Lung microvascular endothelial cell (primary cell): ENCODE data around the gene S100A4. TPM values are rescaled to one million over a fixed set of nuclear protein-coding genes. Genes with fewer than 3 reads are reported as not detected.
"Not testable (repeated sequence)": the region's sequence is repeated elsewhere in the genome, so short reads cannot be mapped to it uniquely, and the experiment has no call there.

Source experiments
- DNase-seq, 2 donors: peaks; one replicate each; pipeline versions ENCODE4 v3.0.0 to v3.0.0-alpha.2; 2010; ENCODE audit warnings: low read depth in 2 of 2
- total RNA-seq: library from RNA; depleted of rRNA; stranded (reverse); fragments of >200 nt; gene quantifications from 2 replicates; pipeline ENCODE4 v1.2.1, GENCODE V29; 2014

The S100A4 gene
- total RNA-seq, 1 donor from 2014 or later = 0.60 TPM

- peak; percentile 28 to 74 for DNase-seq
Measured at GRCh38 chr1:153567621-153568366, 22.2 kb upstream of the S100A4 start.

DNA sequence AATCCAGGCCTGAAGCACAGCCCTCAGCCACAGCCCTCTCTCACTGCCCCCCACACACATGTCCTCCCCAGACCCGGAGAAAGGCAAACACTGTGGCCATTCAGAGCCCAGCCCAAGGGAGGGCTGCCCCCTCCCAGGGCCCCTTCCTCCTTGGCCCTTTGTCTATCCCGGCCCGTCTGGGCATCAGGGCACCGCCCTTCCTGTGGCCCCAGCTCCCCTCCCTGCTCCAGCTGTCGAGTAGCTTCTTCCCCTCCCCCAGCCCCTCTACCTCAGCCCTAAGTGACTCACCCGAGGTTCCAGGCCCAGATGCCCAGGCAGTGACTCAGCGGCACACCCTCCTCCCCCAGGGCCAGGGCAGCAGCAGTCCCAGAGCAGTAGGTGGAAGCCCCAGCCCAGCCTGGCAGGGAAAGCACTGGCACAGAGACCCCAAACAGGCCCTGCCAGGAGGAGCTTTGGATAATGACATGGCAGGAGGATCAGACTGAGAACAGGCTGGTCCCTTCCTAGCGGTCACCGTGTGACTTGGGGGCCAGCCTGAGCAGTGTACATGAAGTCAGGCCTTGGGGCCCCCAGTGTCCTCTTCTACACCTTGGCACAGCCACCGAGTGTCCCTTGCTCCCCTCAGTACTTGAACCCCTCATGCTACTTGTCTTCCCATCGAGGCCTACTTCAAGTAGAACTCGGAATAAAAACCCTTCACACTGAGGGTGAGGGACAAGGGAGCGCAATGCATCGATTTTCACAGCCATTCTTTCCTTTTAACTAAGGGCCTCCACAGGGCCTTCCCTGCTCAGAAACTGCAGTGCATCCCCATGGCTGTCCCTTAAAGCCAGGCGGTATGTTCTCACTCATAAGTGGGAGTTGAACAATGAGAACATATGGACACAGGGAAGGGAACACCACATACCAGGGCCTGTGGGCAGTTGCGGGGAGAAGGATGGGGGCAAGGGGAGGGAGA is 21.1 kb upstream of the S100A4 start:
- peak; percentile 85 to 98 for DNase-seq

- DNase-seq = peak; percentile 64 to 90
Measured at GRCh38 chr1:153565529-153566374, 20.1 kb upstream of the S100A4 start, which contains the start of gene S100A2. TSS of gene S100A2 (minus strand) at chr1:153565844. CDS start at chr1:153563877, 1,967 bp downstream.

DNA sequence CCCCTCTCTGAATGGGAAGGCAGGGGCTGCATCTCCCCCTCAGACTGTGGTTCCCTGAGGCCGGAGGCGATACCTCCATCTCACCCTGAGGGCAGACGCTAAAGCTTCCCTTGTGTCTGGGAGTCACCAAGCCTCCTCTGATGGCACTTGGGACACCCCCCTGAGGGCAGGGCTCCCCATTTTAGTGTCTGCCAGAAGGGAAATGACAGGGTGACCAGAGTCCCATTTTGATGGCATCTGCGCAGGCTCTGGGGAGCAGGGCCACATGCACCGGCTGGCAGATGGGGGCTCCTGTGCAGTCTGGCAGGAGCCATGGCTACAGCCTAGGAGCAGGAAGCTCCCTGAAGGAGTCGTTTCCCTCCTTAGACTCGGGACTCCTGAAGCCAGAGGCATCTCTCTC is 18.4 kb upstream of the S100A4 start:
- DNase-seq = no peak

DNA sequence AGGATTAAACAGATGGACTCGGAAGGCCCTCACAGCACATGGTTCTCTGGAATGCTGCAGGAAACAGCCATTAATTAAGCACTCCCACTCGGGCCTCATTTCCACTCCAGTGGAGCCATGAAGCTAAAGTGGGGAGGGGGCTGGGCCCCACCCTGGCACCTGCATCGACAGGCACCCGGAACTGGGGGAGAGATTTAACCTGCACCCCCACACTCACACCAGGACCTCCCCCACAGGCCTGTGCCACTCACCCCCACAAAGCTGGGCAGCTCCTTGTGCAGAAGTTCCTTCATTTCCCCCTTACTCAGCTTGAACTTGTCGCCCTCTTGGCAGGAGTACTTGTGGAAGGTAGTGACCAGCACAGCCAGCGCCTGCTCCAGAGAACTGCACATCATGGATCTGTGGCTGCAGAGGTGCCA is 17.9 kb upstream of the S100A4 start:
- no peak for DNase-seq

DNA sequence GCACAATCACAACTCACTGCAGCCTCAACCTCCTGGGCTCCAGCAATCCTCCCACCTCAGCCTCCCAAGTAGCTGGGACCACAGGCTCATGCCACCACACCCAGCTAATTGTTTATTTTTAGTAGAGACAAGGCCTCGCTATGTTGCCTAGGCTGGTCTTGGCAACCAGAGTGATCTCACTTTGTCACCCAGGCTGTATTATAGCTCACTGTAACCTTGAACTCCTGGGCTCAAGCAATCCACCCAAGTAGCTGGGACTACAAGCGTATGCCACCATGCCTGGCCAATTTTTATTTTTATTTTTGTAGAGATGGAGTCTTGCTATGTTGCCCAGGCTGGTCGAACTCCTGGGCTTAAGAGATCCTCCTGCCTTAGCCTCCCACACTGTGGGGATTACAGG is 16.4 kb upstream of the S100A4 start:
- not testable (repeated sequence) for DNase-seq

GRCh38 chr1:153561466-153561985 is 15.9 kb upstream of the S100A4 start:
- DNase-seq = no peak

GRCh38 chr1:153560771-153561465 is 15.3 kb upstream of the S100A4 start:
- no peak for DNase-seq

GRCh38 chr1:153560241-153560640 is 14.6 kb upstream of the S100A4 start:
- DNase-seq = no peak

DNA sequence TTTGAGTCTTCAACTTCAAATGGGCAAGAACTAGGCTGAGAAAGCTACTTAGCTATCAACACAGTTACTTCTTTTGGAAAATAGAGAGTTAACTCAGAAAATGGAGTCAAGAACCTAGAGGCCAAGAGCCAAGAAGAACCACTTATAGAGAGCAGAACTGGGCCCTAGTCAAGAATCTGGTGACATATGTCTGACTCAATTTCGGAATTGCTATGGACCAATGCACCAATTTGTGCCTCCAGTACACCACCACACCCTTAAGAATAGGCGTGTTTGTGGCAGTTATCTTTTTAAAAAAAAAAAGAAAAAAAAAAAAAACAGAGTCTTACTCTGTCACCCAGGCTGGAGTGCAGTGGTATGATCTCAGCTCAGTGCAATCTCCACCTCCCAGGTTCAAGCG is 12.3 kb upstream of the S100A4 start:
- no peak for DNase-seq

DNA sequence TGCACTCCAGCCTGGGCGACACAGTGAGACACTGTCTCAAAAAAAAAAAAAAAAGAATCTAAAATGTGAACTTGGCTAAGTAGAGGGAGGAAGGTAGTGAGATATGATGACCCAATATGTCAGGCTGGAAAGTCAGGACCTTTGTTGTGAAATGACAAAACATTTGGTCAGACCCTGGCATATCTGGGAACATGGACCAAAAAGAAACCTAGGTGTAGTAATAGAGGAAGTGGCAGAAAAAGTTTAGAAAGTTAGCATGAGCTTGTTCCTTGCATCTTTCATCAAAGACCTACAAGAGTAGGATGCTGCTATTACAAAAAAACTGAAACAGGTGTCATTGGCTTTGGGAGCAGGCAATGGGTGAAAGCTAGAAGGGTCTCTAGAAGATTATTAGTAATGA is 10.7 kb upstream of the S100A4 start:
- no peak for DNase-seq

- peak in 1 of 2 donors; percentile 34 for DNase-seq
Measured at GRCh38 chr1:153553830-153554541, 8.4 kb upstream of the S100A4 start.

DNA sequence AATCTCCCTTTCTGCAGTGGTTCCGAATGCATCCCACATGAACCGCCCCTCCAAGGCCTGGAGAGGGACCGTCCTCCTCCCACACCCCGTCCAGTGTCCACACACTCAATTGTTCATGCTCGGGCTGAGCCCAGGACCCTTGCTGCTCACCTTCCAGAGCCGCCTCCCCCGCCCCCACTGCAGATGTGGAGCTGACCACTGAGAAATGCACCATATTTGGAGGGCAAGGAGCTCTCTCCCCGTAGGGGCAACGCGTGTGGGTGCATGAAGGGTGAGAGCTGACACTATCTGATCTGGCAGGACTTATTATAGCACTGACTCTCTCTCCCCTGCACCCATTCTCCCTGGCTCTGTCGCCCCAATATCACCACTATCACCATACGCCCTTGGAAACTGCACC is 7.5 kb upstream of the S100A4 start:
- no peak for DNase-seq

DNA sequence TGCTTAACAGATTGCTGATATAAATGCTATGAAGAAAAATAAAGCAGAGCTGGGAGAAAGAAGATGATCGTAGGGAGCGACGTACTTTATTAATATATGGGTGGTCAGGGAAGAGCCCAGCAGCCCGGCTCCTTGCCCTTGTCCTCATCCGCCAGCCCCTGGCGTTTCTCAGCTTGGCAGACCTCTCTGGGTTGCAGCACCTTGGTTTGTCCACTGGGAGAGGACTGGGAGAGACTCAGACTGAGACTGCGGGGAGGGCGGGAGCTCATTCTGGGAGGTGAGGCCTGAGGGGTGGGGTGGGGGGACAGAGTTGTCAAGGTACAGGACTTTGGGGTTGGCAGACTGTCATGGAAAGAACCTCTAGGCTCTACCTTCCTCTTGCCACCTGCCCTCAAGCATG is 6.7 kb upstream of the S100A4 start:
- no peak for DNase-seq

DNA sequence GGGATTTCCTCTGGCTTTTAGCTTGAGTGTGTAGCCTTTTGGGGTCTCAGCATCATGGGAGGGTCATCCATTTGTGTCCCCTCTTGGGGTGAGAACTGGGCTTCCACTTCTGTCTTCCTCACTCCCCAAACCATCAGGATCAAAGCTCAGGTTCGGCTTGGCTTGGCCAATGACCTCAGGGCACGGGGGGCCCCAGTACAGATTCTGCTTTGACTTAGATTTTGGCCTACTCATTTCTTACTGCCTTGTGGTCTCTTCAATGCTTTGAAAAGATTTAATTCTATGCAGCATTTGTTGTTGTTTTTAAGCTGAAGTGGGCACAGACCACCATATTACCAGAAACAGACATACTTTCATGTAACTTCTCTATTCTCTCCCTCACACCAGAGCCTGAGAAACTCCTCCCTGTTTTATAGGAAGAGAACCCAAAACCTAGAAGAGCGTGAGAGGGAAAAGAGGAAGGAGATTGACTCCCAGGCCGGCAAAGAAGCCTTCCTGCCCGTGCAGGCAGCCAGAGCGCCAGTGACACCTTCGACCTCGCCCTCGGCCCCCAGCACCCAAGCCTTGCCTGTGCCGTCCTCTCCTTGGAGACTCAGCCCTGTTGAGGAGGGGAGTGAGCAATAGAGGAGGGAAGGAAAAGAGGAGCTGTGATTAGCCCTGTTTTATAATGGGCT is 5.4 kb upstream of the S100A4 start:
- DNase-seq = no peak

GRCh38 chr1:153550398-153550758 is 4.8 kb upstream of the S100A4 start:
- DNase-seq = no peak

- no peak for DNase-seq
Measured at GRCh38 chr1:153549741-153550397, 4.3 kb upstream of the S100A4 start.

DNA sequence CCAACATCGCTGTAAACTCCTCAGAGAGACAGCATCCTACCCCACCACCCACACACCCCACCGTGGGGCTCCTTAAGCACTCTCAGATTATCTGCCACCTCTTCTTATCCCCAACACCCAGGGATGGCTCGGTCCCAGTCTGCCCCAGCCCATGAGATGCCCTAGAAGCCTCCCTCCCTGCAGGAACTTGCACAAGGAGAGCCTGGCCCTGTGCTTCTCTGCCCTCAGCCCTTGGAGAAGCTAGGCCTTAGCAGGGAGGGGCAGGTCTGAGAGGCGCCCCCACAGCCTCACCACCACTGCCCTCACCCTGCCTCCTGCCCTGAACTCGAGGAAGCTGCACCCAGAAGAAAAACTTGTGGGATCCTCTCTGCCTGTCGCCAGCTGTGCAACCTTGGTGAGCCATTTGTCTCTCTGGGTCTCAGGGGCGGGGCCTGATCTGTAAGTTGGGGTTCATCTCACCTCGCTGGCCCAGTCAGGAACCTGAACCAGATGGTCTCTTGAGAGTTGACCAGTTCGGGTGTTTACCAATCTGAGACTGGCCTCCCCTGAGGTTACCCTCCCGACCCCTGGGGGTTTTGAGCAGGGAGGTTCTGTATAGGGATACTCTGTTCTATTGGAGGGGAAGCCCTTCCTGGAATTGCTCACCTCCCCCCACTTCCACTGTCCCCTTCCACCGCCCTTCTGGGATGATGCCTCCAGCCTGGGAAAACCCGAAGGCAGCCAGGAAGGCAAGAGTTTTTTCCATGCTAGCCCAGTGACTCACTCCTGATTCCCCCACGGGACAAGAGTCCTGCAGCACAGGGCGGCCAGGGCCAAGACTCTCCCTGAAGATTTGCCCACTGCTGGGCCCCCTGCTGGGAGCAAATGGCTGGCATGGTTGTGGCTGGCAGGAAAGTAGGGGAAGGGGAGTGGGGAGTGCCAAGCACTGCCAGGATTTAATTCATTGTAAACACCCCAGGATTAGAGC is 3.4 kb upstream of the S100A4 start, which contains the start of gene S100A3:
S100A3 (minus strand) TSS at position 537 of the 967 bp plus-strand sequence. CDS start 773 bp downstream, outside the sequence.
- peak; percentile 62 to 90 for DNase-seq
